ENCODE measurements around the gene GJA1. TPM values are rescaled to one million over a fixed set of nuclear protein-coding genes. Genes with fewer than 3 reads are reported as not detected.
A peak's percentile ranks its signal among the peaks of the same experiment; 100 is the strongest.
"Not testable (repeated sequence)": the region's sequence is repeated elsewhere in the genome, so short reads cannot be mapped to it uniquely, and the experiment has no call there.

Gene GJA1
- under 1 TPM; 0.09 to 0.14 TPM for total RNA-seq

DNA sequence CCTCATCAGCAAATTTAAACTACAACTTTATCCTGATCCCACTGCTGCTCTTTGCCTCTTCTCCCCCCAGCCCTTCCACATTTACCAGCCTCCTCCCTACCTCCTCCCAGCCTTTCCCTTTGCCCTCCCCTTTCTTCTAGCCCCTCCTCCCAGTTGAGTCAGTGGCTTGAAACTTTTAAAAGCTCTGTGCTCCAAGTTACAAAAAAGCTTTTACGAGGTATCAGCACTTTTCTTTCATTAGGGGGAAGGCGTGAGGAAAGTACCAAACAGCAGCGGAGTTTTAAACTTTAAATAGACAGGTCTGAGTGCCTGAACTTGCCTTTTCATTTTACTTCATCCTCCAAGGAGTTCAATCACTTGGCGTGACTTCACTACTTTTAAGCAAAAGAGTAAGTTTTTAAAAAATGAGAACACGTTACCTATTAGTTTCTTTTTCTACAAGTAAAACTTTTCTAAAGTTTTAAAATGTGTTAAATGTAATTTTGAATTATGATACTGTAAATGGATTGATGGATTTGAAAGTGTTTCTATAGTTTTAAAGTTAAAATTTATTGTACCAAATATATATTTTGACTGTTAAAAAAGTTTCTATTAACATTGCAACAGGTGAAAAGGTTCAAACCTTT is at the start of gene GJA1:
GJA1 (plus strand) TSS at position 203 of the 626 bp plus-strand sequence. CDS start 11,202 bp downstream, outside the sequence.
- ChIA-PET POLR2A (no interaction called here), CTCF (interaction anchor here (0.6 to 1.4 kb wide), 2 partner anchors 10 to 938 kb away, joined by 3 to 4 read pairs; no protein-coding TSS in a partner anchor)
- Mint-ChIP-seq H3K27me3 (peaks cover 20% of the 10 kb centered on the region), H3K4me1 (peaks cover 18% of the 10 kb centered on the region), H3K36me3 (ENCODE audit: low read depth) (no peaks in the 10 kb centered on the region), H3K9me3 (ENCODE audit: low read depth) (no peaks in the 10 kb centered on the region), H3K4me3 (peak within 1 kb of the TSS; percentile 75), H3K27ac (no peak within 1 kb of the TSS)
- intact Hi-C loops (cut with DNase I, micrococcal nuclease) = loop anchor here in 1 of 2 experiments (10.0 kb wide), 2 partner anchors 749 to 1099 kb away; no protein-coding TSS in a partner anchor
- DNase-seq (no peak), ATAC-seq (no peak)

DNA sequence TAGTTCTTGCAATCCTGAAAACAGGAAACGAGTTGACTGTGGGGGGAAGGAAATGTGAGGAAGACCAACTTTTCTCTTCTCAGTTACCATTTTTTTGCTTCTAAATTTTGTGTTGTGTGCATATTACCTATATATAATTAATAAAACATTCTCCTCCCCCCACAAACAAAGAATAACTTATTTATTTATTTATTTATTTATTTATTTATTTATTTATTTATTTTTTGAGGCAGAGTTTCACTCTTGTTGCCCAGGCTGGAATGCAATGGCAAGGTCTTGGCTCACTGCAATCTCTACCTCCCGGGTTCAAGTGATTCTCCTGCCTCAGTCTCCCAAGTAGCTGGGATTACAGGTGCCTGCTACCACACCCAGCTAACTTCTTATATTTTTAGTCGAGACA is 48.9 kb upstream of the GJA1 start:
- H3K27me3 Mint-ChIP-seq; H3K4me1 Mint-ChIP-seq; H3K27ac Mint-ChIP-seq; CTCF ChIA-PET; H3K36me3 Mint-ChIP-seq (ENCODE audit: low read depth); POLR2A ChIA-PET; DNase-seq; intact Hi-C loops (cut with DNase I, micrococcal nuclease); H3K9me3 Mint-ChIP-seq (ENCODE audit: low read depth); ATAC-seq; H3K4me3 Mint-ChIP-seq: not testable (repeated sequence)

DNA sequence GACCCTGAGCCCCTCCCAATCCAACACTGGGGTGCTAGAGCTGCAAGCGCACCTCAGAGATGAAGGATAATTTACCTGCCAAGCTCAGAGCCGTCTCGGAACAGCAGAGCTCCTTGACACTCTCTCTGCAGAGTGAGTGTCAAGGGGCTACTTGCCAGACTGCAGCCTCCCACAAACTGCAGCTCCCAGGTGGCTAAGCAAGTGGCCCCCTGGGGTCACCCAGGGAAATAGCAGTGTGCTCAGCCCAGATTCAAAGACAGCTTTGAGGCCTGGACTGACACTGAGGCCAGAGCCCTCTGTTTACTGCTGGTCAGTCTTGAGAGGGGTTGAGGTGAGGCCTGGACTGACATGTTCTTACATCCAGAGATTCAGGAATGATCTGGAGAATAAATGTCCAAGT is 46.0 kb upstream of the GJA1 start:
- CTCF ChIA-PET = no interaction called here
- ATAC-seq = no peak
- Mint-ChIP-seq H3K4me3 (no peak overlapping the region), H3K9me3 (ENCODE audit: low read depth) (no peaks in the 10 kb centered on the region), H3K27ac (no peak overlapping the region), H3K4me1 (no peaks in the 10 kb centered on the region), H3K36me3 (ENCODE audit: low read depth) (no peaks in the 10 kb centered on the region), H3K27me3 (no peaks in the 10 kb centered on the region)
- POLR2A ChIA-PET = no interaction called here
- intact Hi-C loops (cut with DNase I, micrococcal nuclease) = no loop called here
- no peak for DNase-seq

DNA sequence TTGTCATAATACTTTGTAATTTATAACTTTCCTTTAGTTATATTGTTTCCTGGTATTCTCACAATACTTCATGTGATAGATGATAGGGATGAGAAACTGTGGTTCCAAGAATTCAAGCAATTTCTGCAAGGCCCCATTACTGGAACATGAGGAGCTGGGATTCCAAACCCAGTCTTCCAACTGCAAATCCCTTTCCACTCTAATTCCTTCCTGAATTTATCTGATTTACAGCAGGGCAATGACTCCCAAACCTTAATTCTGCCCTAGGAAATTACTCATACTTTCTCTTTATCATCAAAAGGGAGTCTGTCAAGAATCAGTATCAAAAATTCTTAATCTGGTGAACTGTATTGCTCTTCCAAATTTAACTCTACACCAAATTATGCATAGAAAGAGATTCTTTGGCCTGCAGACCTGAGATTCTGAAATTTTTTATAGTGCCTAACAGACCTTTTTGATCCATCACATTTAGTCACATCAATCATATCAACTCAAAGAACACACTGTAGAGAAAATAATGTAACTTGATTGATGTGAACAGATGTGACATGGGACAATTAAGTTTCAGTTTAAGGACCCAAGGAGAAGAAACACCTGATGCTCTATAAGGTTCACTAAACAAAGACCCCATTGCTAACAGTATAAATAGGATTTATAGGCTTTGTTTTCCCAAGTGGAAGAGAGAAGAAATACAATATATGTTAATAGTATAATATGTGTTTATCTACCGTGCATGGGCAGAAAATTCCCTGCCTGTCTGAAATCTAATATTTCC is 41.5 kb upstream of the GJA1 start:
- Mint-ChIP-seq H3K36me3 (ENCODE audit: low read depth) (no peaks in the 10 kb centered on the region), H3K4me1 (no peaks in the 10 kb centered on the region), H3K27ac (no peak overlapping the region), H3K27me3 (peaks cover 9% of the 10 kb centered on the region), H3K4me3 (no peak overlapping the region), H3K9me3 (ENCODE audit: low read depth) (no peaks in the 10 kb centered on the region)
- ATAC-seq (no peak), DNase-seq (no peak)
- CTCF ChIA-PET = interaction anchor here (1.3 kb wide), 1 partner anchor 8 kb away, joined by 3 read pairs; no protein-coding TSS in a partner anchor
- intact Hi-C loops (cut with DNase I, micrococcal nuclease) = no loop called here
- POLR2A ChIA-PET = no interaction called here

DNA sequence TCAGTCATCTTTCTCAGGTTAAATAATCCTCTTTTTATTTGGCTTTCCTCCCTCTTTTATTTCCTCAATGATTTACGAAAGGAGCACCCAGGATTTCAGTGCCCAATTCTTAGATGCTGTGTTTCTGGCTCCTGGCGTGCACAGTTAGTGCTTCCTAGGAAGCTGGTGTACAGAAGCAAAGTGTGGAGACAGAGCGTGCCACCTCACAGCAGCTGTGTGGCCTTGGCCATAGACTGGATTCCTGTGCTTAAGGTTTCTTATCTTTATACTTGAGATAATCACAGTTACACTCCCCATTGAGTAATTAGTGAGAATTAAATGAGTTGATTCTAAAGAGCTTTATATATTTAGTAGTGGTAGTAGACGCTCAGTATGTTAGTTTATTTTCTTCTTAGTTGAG is 39.7 kb upstream of the GJA1 start:
- H3K27ac Mint-ChIP-seq = no peak overlapping the region
- intact Hi-C loops (cut with DNase I, micrococcal nuclease) = no loop called here
- no peak overlapping the region for H3K4me3 Mint-ChIP-seq
- ATAC-seq (no peak), DNase-seq (no peak)
- CTCF ChIA-PET = no interaction called here
- no peaks in the 10 kb centered on the region for H3K9me3 Mint-ChIP-seq (ENCODE audit: low read depth)
- peaks cover 9% of the 10 kb centered on the region for H3K27me3 Mint-ChIP-seq
- H3K4me1 Mint-ChIP-seq = no peaks in the 10 kb centered on the region
- H3K36me3 Mint-ChIP-seq (ENCODE audit: low read depth) = no peaks in the 10 kb centered on the region
- POLR2A ChIA-PET = no interaction called here

DNA sequence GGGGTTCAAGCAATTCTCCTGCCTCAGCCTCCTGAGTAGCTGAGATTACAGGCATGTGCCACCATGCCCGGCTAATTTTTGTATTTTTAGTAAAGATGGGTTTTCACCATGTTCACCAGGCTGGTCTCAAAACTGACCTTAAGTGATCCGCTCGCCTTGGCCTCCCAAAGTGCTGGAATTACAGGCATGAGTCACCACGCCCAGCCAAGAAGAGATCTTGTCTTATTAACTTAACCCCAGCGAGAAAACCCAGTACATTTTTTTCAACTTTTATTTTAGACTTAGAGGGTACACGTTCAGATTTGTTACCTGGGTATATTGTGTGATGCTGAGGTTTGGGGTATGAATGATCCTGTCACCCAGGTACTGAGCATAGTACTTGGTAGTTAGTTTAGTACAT is 38.3 kb upstream of the GJA1 start:
- ATAC-seq; H3K36me3 Mint-ChIP-seq (ENCODE audit: low read depth); DNase-seq; H3K9me3 Mint-ChIP-seq (ENCODE audit: low read depth); H3K27me3 Mint-ChIP-seq; H3K4me3 Mint-ChIP-seq; H3K4me1 Mint-ChIP-seq; H3K27ac Mint-ChIP-seq; CTCF ChIA-PET; intact Hi-C loops (cut with DNase I, micrococcal nuclease); POLR2A ChIA-PET: not testable (repeated sequence)

DNA sequence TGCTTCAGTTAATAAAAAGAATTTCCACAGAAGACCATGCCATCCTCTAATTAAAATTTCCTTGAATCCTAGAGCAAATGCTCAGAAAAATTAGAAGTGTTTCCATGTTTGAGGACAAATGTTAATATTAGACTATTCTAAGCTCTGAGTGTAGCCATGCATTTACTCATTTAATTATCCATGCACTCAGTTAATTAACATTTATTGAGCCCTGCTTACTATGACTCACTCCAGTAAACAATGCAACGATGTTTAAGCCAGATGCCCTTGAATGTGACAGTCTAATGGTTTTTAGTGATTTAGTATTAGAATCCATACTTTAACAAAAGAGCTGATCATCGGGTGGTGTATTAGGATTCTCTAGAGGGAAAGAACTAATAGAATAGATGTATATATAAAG is 37.3 kb upstream of the GJA1 start:
- ATAC-seq (no peak), DNase-seq (no peak)
- intact Hi-C loops (cut with DNase I, micrococcal nuclease) = no loop called here
- Mint-ChIP-seq H3K27me3 (peaks cover 9% of the 10 kb centered on the region), H3K27ac (no peak overlapping the region), H3K4me3 (no peak overlapping the region), H3K36me3 (ENCODE audit: low read depth) (no peaks in the 10 kb centered on the region), H3K4me1 (no peaks in the 10 kb centered on the region), H3K9me3 (ENCODE audit: low read depth) (no peaks in the 10 kb centered on the region)
- CTCF ChIA-PET = interaction anchor here (0.6 kb wide), 1 partner anchor 450 kb away, joined by 3 read pairs; no protein-coding TSS in a partner anchor
- POLR2A ChIA-PET = no interaction called here

DNA sequence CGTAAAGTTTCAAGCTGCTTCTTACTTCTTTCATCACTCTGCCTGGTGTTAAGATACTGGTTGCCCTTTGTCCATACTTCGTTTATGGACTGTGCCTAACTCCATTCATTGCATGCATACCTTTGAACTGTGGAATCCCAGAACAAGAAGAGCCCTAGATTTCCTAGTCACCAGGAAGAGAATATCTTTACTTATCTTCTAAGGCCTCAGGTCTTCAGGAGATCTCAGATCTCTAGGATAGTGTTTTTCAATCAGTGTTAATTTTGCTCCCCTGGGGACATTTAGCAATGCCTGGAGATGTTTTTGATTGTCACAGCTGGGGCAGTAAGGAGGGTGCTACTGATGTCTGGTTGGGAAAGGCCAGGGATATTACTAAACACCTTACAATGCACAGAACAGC is 35.5 kb upstream of the GJA1 start:
- no peaks in the 10 kb centered on the region for H3K36me3 Mint-ChIP-seq (ENCODE audit: low read depth)
- ATAC-seq (no peak), DNase-seq (no peak)
- no peak overlapping the region for H3K4me3 Mint-ChIP-seq
- no peaks in the 10 kb centered on the region for H3K4me1 Mint-ChIP-seq
- peaks cover 9% of the 10 kb centered on the region for H3K27me3 Mint-ChIP-seq
- H3K27ac Mint-ChIP-seq = no peak overlapping the region
- intact Hi-C loops (cut with DNase I, micrococcal nuclease) = loop anchor here (1.0 to 5.0 kb wide), 2 partner anchors 343 to 345 kb away; no protein-coding TSS in a partner anchor
- ChIA-PET CTCF (interaction anchor here (0.6 kb wide), 1 partner anchor 76 kb away, joined by 3 read pairs; no protein-coding TSS in a partner anchor), POLR2A (no interaction called here)
- no peaks in the 10 kb centered on the region for H3K9me3 Mint-ChIP-seq (ENCODE audit: low read depth)

DNA sequence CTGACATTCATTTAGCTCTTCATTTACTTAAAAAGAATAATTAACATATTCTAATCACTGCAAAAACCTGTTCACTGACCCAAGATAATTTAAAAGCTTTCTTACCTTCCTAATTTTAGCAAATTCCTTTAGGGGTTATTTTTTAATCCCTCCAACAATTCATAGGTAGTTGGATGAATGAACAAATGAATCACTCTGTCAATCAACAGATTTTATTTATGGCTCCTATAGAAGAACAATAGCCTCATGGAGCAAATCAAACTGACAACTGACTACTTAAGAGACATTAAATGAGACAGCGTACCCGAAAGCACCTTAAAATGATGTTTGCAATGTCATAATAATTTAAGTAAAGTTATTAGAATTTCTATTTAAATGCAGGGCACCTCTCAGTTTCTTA is 31.5 kb upstream of the GJA1 start:
- H3K27me3 Mint-ChIP-seq = peaks cover 2% of the 10 kb centered on the region
- DNase-seq (no peak), ATAC-seq (no peak)
- H3K27ac Mint-ChIP-seq = no peak overlapping the region
- no peaks in the 10 kb centered on the region for H3K9me3 Mint-ChIP-seq (ENCODE audit: low read depth)
- H3K4me1 Mint-ChIP-seq = no peaks in the 10 kb centered on the region
- intact Hi-C loops (cut with DNase I, micrococcal nuclease) = loop anchor here in 1 of 2 experiments (5.0 kb wide), 1 partner anchor 347 kb away; no protein-coding TSS in a partner anchor
- ChIA-PET CTCF (no interaction called here), POLR2A (no interaction called here)
- H3K36me3 Mint-ChIP-seq (ENCODE audit: low read depth) = no peaks in the 10 kb centered on the region
- H3K4me3 Mint-ChIP-seq = no peak overlapping the region

DNA sequence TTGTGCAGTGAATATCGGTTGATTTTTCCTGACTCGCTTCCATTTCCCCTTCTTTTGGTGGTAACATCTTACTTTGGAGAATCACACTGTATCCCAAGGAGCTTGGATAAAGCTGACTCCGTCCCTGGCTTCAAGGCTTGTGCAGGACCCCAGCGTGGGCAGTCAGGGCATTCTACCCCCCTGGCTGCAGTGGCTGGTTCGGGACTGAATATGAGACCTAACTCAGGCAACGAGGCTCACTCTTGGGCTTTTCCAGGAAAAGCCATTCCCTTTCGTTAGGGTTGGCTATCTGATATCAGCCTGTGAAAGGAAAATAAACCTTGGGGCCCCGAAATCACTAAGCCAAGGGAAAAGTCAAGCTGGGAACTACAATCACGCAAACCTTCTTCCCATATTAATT is 30.1 kb upstream of the GJA1 start:
- intact Hi-C loops (cut with DNase I, micrococcal nuclease) = no loop called here
- H3K36me3 Mint-ChIP-seq (ENCODE audit: low read depth) = no peaks in the 10 kb centered on the region
- H3K27me3 Mint-ChIP-seq = peaks cover 2% of the 10 kb centered on the region
- POLR2A ChIA-PET = no interaction called here
- CTCF ChIA-PET = interaction anchor here (0.7 kb wide), 1 partner anchor 236 kb away, joined by 3 read pairs; no protein-coding TSS in a partner anchor
- H3K4me1 Mint-ChIP-seq = no peaks in the 10 kb centered on the region
- H3K27ac Mint-ChIP-seq = no peak overlapping the region
- ATAC-seq (no peak), DNase-seq (no peak)
- H3K4me3 Mint-ChIP-seq = no peak overlapping the region
- no peaks in the 10 kb centered on the region for H3K9me3 Mint-ChIP-seq (ENCODE audit: low read depth)

DNA sequence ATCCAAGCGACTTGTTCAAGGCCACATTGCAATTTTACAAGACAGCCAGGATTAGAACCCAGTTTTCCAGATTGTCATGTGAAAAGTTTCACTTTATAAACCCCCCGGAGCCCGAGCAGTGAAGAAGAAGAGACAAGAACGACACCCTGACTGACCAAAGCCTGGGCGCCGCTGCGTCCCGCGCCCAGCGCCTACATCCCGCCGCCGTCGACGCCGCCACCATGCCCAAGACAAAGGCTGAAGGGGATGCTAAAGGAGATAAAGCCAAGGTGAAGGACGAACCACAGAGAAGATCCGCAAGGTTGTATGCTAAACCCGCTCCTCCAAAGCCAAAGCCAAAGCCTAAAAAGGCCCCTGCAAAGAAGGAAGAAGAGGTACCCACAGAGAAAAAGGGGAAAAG is 27.1 kb upstream of the GJA1 start:
- POLR2A ChIA-PET = no interaction called here
- DNase-seq = no peak

DNA sequence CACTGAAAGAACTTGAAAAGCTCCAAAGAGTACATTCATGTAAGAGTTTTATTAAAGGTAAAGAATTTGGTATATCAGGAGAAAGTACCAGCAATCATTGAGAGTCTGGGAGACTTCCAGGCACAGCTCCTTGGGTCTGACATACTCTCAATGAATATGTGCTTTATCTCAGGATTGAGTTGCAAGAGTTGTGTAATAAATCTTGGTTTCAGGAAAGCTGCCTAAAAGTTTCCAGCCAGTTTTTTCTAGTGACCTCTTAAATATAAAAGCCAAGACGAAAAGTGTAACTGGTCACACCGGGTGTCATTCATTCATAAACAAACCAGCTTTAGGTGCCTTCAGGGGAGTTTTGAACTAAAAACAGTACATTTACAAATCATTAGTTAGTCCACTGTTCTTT is 21.6 kb upstream of the GJA1 start:
- no peaks in the 10 kb centered on the region for H3K27me3 Mint-ChIP-seq
- intact Hi-C loops (cut with DNase I, micrococcal nuclease) = no loop called here
- H3K4me3 Mint-ChIP-seq = no peak overlapping the region
- POLR2A ChIA-PET = no interaction called here
- H3K36me3 Mint-ChIP-seq (ENCODE audit: low read depth) = no peaks in the 10 kb centered on the region
- H3K4me1 Mint-ChIP-seq = no peaks in the 10 kb centered on the region
- no peaks in the 10 kb centered on the region for H3K9me3 Mint-ChIP-seq (ENCODE audit: low read depth)
- DNase-seq (no peak), ATAC-seq (no peak)
- H3K27ac Mint-ChIP-seq = no peak overlapping the region
- CTCF ChIA-PET = interaction anchor here (0.6 to 1.1 kb wide), 2 partner anchors 1000 to 1798 kb away, joined by 3 read pairs; no protein-coding TSS in a partner anchor

More for the DNA sequence above, 27.1 kb upstream of the GJA1 start:
- no peak for ATAC-seq
- intact Hi-C loops (cut with DNase I, micrococcal nuclease) = no loop called here
- no peak overlapping the region for H3K27ac Mint-ChIP-seq
- no peaks in the 10 kb centered on the region for H3K9me3 Mint-ChIP-seq (ENCODE audit: low read depth)
- CTCF ChIA-PET = interaction anchor here (0.5 kb wide), 1 partner anchor 1352 kb away, joined by 3 read pairs; no protein-coding TSS in a partner anchor
- no peak overlapping the region for H3K4me3 Mint-ChIP-seq
- peaks cover 2% of the 10 kb centered on the region for H3K27me3 Mint-ChIP-seq
- no peaks in the 10 kb centered on the region for H3K4me1 Mint-ChIP-seq
- H3K36me3 Mint-ChIP-seq (ENCODE audit: low read depth) = no peaks in the 10 kb centered on the region
